GM23248 (cell line): Measurements from ENCODE around the gene LRRN4. TPM values are rescaled to one million over a fixed set of nuclear protein-coding genes. Genes with fewer than 3 reads are reported as not detected.

Experiments
- DNase-seq: peaks from one replicate; pipeline ENCODE4 v3.0.0-alpha.2; 2015
- H2AFZ ChIP-seq: fragments of 200-600 bp; sonication (generic); 2 replicates; pipeline ENCODE4 v1.6.1; 2016; ENCODE audit warnings: antibody characterized with exemption
- H3F3A ChIP-seq: fragments of 200-600 bp; sonication (generic); 2 replicates; pipeline ENCODE4 v1.6.1; 2016; ENCODE audit warnings: mild to moderate bottlenecking, antibody characterized with exemption, mixed run types; ENCODE audit not compliant: insufficient read depth
- H3K27ac ChIP-seq: fragments of 200-600 bp; sonication (generic); 2 replicates; pipeline ENCODE4 v1.5.1; 2016; ENCODE audit warnings: mild to moderate bottlenecking
- H3K27me3 ChIP-seq: fragments of 200-600 bp; sonication (generic); replicated peaks from 2 replicates; pipeline ENCODE4 v1.6.1; 2016; ENCODE audit warnings: mild to moderate bottlenecking; ENCODE audit not compliant: insufficient read depth
- H3K36me3 ChIP-seq: fragments of 200-600 bp; sonication (generic); 2 replicates; pipeline ENCODE4 v1.6.1; 2016; ENCODE audit warnings: low read depth, mild to moderate bottlenecking
- H3K4me1 ChIP-seq: fragments of 200-600 bp; sonication (generic); 2 replicates; pipeline ENCODE4 v1.6.1; 2016; ENCODE audit warnings: mild to moderate bottlenecking; ENCODE audit not compliant: insufficient read depth
- H3K4me2 ChIP-seq: fragments of 200-600 bp; sonication (generic); one replicate; pipeline ENCODE4 v1.6.1; 2016; ENCODE audit warnings: mild to moderate bottlenecking; ENCODE audit not compliant: unreplicated experiment
- H3K4me3 ChIP-seq: fragments of 200-600 bp; sonication (generic); 2 replicates; pipeline ENCODE4 v1.5.1; 2016; ENCODE audit warnings: mild to moderate bottlenecking
- H3K79me2 ChIP-seq: fragments of 200-600 bp; sonication (generic); 2 replicates; pipeline ENCODE4 v1.6.1; 2016; ENCODE audit warnings: mild to moderate bottlenecking; ENCODE audit not compliant: insufficient read depth
- H3K9ac ChIP-seq: fragments of 200-600 bp; sonication (generic); 2 replicates; pipeline ENCODE4 v1.6.1; 2016; ENCODE audit warnings: mild to moderate bottlenecking
- H3K9me2 ChIP-seq: fragments of 200-600 bp; sonication (generic); 2 replicates; pipeline ENCODE4 v1.6.1; 2016; ENCODE audit warnings: mixed run types, mild to moderate bottlenecking, moderate library complexity; ENCODE audit not compliant: insufficient read depth
- H3K9me3 ChIP-seq: fragments of 200-600 bp; sonication (generic); one replicate; pipeline ENCODE4 v1.6.1; 2017; ENCODE audit warnings: low read depth
- H4K20me1 ChIP-seq: fragments of 200-600 bp; sonication (generic); 2 replicates; pipeline ENCODE4 v1.6.0; 2016; ENCODE audit not compliant: insufficient read depth
- EZH2 ChIP-seq: fragments of 200-600 bp; sonication (generic); IDR thresholded peaks from 2 replicates; pipeline ENCODE4 v1.6.1; 2018; ENCODE audit warnings: antibody characterized with exemption, mild to moderate bottlenecking; ENCODE audit not compliant: insufficient read depth, poor library complexity, severe bottlenecking
- EZH2phosphoT487 ChIP-seq: fragments of 200-600 bp; sonication (generic); IDR thresholded peaks from 2 replicates; pipeline ENCODE4 v1.6.1; 2018; ENCODE audit warnings: antibody characterized with exemption, moderate library complexity, mild to moderate bottlenecking, low read depth; ENCODE audit not compliant: insufficient read depth
- WGBS, 2 experiments: methylation state at CpG; one replicate each; pipeline ENCODE4 v1.1.6; 2015 to 2017; ENCODE audit warnings: low lambda C conversion rate in 2 of 2, low coverage in 1 of 2; ENCODE audit errors: missing lambda C conversion rate in 2 of 2; 5-methylcytosine and 5-hydroxymethylcytosine counted together
- in situ Hi-C: fragments of 300-500 bp; cut with MboI; formaldehyde crosslinking; loops from 2 replicates; pipeline ENCODE4 v1.15.0; 2020
- polyA plus RNA-seq: library from polyadenylated mRNA; unstranded; fragments of >200 nt; fragmentation: Nextera tagmentation; extraction: Ambion mirVana; gene quantifications from 2 replicates; pipeline ENCODE4 v1.2.1, GENCODE V29; 2016
- total RNA-seq: library from RNA; depleted of rRNA; stranded (reverse); fragments of >200 nt; shearing (Covaris generic); gene quantifications from 2 replicates; pipeline ENCODE4 v1.2.3, GENCODE V29; 2014

LRRN4 gene
- total and polyA plus RNA-seq, 2 experiments from 2014 or later = not detected

- Histone ChIP-seq H3K79me2 (no peaks in the 10 kb centered on the region), H3K9ac (no peak overlapping the region), H3K9me2 (no peaks in the 10 kb centered on the region), H3K27ac (no peak overlapping the region), H3K4me1 (no peaks in the 10 kb centered on the region), H3K4me2 (no peak overlapping the region), H4K20me1 (no peaks in the 10 kb centered on the region), H3F3A (no peaks in the 10 kb centered on the region), H3K27me3 (peaks cover 8% of the 10 kb centered on the region; the same call in 1 of the 2 replicates), H3K36me3 (no peaks in the 10 kb centered on the region), H3K4me3 (no peak overlapping the region), H2AFZ (no peak overlapping the region), H3K9me3 (no peaks in the 10 kb centered on the region)
- TF ChIP-seq EZH2phosphoT487 = no peak
- no peak for TF ChIP-seq EZH2
- DNase-seq = no peak
- in situ Hi-C loops = no loop called here
- 33 to 36% methylated on average over 6 of the region's 6 CpGs for WGBS, 2 experiments
These were observed 6.4 kb upstream of the LRRN4 start for GRCh38 chr20:6060213-6060612.

- in situ Hi-C loops = no loop called here
- H3K9me2 ChIP-seq = no peaks in the 10 kb centered on the region
- TF ChIP-seq EZH2 (no peak), EZH2phosphoT487 (no peak)
These were observed 4.9 kb upstream of the LRRN4 start for GRCh38 chr20:6058684-6059295.

GRCh38 chr20:6057691-6058090 lies 3.8 kb upstream of the LRRN4 start:
- 75 to 92% methylated on average over 2 of the region's 2 CpGs for WGBS, 2 experiments

More at GRCh38 chr20:6058684-6059295, 4.9 kb upstream of the LRRN4 start:
- H3K27ac ChIP-seq = no peak overlapping the region
- no peaks in the 10 kb centered on the region for H3K36me3 ChIP-seq
- no peaks in the 10 kb centered on the region for H3K4me1 ChIP-seq
- no peak overlapping the region for H3K4me3 ChIP-seq
- H2AFZ ChIP-seq = no peak overlapping the region
- H3K27me3 ChIP-seq = peaks cover 8% of the 10 kb centered on the region; the same call in 1 of the 2 replicates
- H4K20me1 ChIP-seq = no peaks in the 10 kb centered on the region
- no peak for DNase-seq
- H3K9me3 ChIP-seq = no peaks in the 10 kb centered on the region
- H3K9ac ChIP-seq = no peak overlapping the region
- whole genome bisulfite sequencing, 2 experiments = 11% methylated on average over 7 of the region's 7 CpGs
- H3K4me2 ChIP-seq = no peak overlapping the region
- H3K79me2 ChIP-seq = no peaks in the 10 kb centered on the region
- no peaks in the 10 kb centered on the region for H3F3A ChIP-seq

GRCh38 chr20:6057139-6057538 lies 3.3 kb upstream of the LRRN4 start:
- TF ChIP-seq EZH2phosphoT487 (no peak), EZH2 (no peak)
- Histone ChIP-seq H3K9me3 (no peaks in the 10 kb centered on the region), H3F3A (no peaks in the 10 kb centered on the region), H3K79me2 (no peaks in the 10 kb centered on the region), H3K4me1 (no peaks in the 10 kb centered on the region), H3K4me3 (no peak overlapping the region), H3K36me3 (no peaks in the 10 kb centered on the region), H3K9me2 (no peaks in the 10 kb centered on the region), H3K4me2 (no peak overlapping the region), H3K27ac (no peak overlapping the region), H3K9ac (no peak overlapping the region), H2AFZ (no peak overlapping the region), H3K27me3 (peaks cover 13% of the 10 kb centered on the region), H4K20me1 (no peaks in the 10 kb centered on the region)
- DNase-seq = no peak
- in situ Hi-C loops = no loop called here
- 88 to 98% methylated on average over 2 of the region's 2 CpGs for WGBS, 2 experiments

More at GRCh38 chr20:6057691-6058090, 3.8 kb upstream of the LRRN4 start:
- no peak overlapping the region for H3K4me3 ChIP-seq
- H3K27me3 ChIP-seq = peaks cover 11% of the 10 kb centered on the region
- H3K4me2 ChIP-seq = no peak overlapping the region
- no peak overlapping the region for H2AFZ ChIP-seq
- no peaks in the 10 kb centered on the region for H3K36me3 ChIP-seq
- no peak for DNase-seq
- H3K27ac ChIP-seq = no peak overlapping the region
- no peaks in the 10 kb centered on the region for H3K79me2 ChIP-seq
- H3K4me1 ChIP-seq = no peaks in the 10 kb centered on the region
- no peak for TF ChIP-seq EZH2phosphoT487
- no peak for TF ChIP-seq EZH2
- no peak overlapping the region for H3K9ac ChIP-seq
- in situ Hi-C loops = no loop called here
- no peaks in the 10 kb centered on the region for H3K9me2 ChIP-seq
- H4K20me1 ChIP-seq = no peaks in the 10 kb centered on the region
- no peaks in the 10 kb centered on the region for H3K9me3 ChIP-seq
- no peaks in the 10 kb centered on the region for H3F3A ChIP-seq
